ENCODE measurements around the gene FREY1. TPM values are rescaled to one million over a fixed set of nuclear protein-coding genes. Genes with fewer than 3 reads are reported as not detected.

FREY1 gene
- total and polyA plus RNA-seq, 2 of the 13 experiments (the other 11 are each of a cell fraction or from before 2014, with no cell fraction given): 0.44 to 0.73 TPM

DNA sequence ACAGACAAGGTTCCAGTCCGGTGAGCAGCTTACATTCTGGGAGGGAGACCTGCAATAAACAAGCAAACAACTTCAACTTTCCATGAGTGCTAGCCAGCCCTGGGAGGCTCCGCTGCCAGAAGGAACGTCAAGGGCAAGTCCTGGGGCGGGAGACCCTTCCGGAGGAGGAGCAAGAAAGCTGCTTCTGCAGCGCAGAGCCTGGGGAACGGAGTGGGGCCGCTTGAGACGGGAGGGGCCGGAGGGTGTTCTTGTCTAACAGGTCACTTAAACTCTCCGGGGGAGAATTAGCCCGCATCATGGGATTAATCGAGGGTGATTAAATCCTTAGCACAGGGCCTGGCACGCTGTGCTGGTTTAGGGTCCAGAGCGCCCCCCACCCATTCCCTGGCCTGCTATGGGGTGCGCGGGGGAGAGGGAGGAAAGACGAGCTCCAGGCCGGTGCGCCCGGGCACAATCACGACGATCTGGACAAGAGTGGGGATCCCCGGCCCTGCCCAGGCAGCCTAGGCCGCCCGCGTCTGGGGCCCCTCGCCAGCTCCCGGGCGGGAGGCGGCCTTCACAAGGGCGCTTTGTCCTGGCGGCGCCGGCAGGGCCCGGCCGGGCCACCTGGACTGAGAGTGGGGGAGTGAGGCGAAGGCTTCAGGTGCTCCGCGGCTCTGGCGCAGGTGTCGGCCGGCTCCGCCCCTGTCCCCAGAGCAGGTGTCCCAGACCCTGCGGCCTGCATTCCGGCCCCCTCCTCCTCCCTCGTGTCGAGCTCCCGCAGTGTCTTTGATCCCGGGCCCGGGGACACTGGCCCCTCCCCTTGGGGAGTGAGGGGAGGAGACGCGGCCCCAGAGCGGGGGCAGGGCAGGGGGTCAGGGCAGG is 14.7 kb upstream of the FREY1 start (continued):
- 0 out of 2 replicates have a peak, but pooled peaks have one; percentile 22 for TF ChIP-seq MYPOP (CRISPR knock-in tag; IDR thresholded peaks at IDR 0.05)
- TF ChIP-seq KLF15 (CRISPR knock-in tag; IDR thresholded peaks at IDR 0.05; ENCODE audit: borderline replicate concordance): no peak; the same call in 1 of the 2 replicates
- no peak for TF ChIP-seq ZNF670 (CRISPR knock-in tag; IDR thresholded peaks at IDR 0.05; ENCODE audit: borderline replicate concordance)
- TF ChIP-seq GABPB1 (CRISPR knock-in tag; IDR thresholded peaks at IDR 0.05): peak; percentile 62; the same call in 1 of the 2 replicates
- TF ChIP-seq SOX5 (CRISPR knock-in tag; IDR thresholded peaks at IDR 0.05; ENCODE audit: borderline replicate concordance): peak; percentile 17; the same call in 1 of the 2 replicates
- TF ChIP-seq ZSCAN20 (CRISPR knock-in tag; IDR thresholded peaks at IDR 0.05; ENCODE audit: borderline replicate concordance): 0 out of 2 replicates have a peak, but pooled peaks have one; percentile 31
- no peak for TF ChIP-seq ZNF770 (CRISPR knock-in tag; IDR thresholded peaks at IDR 0.05)
- no peak for TF ChIP-seq JUND (CRISPR knock-in tag; IDR thresholded peaks at IDR 0.05)
- TF ChIP-seq, protein P1, sequence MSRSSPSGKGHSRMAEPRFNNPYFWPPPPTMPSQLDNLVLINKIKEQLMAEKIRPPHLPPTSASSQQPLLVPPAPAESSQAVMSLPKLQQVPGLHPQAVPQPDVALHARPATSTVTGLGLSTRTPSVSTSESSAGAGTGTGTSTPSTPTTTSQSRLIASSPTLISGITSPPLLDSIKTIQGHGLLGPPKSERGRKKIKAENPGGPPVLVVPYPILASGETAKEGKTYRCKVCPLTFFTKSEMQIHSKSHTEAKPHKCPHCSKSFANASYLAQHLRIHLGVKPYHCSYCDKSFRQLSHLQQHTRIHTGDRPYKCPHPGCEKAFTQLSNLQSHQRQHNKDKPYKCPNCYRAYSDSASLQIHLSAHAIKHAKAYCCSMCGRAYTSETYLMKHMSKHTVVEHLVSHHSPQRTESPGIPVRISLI (CRISPR knock-in tag; IDR thresholded peaks at IDR 0.05; ENCODE audit: borderline replicate concordance): no peak
- TF ChIP-seq ZNF343 (CRISPR knock-in tag; IDR thresholded peaks at IDR 0.05): 0 out of 2 replicates have a peak, but pooled peaks have one; percentile 40
- TF ChIP-seq ZNF687 (CRISPR knock-in tag; IDR thresholded peaks at IDR 0.05): peak; percentile 75
